SHP77 (cell line): ENCODE results near the gene UST.

Experiments
- DNase-seq, 2 experiments: peaks; one replicate each; lab custom pipeline; 2025; lab: John Stamatoyannopoulos, UW

The UST gene

DNA sequence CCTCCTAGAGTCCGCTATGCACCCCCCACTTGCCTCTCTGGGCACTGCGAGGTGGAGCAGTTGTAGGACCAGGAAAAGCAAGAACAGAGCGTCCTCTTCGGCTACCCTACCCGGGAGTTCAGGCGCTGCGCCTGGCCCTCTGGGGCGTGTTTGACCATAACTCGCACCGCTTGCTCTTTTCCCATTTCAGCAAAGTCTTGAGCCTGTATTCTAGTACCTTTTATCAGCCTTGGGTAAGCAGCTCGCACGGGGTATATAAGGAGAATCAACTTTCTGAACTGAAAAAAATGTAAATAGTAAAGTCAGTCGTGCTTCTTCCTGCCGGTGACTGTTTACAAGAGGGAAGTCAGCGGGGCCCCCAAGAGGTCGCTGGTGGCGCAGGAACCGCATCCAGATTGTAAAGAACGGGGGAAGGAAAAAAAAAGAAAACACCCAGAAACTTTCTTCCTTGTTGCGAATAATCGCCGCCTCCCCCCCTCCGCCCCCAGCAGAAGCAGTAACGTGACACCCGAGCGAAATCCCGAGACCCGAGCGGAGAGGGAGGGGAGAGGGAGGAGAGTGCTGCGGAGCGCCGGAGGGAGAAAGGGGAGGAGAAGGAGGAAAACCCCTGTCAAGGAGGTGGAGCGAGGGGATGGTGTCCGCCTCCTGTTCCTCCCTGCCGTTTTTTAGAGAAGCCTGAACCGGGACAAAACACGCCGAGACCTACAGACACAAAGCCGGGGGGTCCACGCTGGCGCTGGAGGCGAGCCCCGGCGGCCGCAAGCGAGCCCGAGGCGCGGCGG, at the start of gene UST:
Gene UST, plus strand, starts transcription at position 668 of the 782 bp plus-strand sequence. CDS start 401 bp downstream, outside the sequence.
- DNase-seq, result no peak

GRCh38 chr6:148697895-148698440, 48.9 kb upstream of the UST start:
- no peak for DNase-seq

- no peak for DNase-seq
Observed at GRCh38 chr6:148698671-148699180, 48.1 kb upstream of the UST start.

DNA sequence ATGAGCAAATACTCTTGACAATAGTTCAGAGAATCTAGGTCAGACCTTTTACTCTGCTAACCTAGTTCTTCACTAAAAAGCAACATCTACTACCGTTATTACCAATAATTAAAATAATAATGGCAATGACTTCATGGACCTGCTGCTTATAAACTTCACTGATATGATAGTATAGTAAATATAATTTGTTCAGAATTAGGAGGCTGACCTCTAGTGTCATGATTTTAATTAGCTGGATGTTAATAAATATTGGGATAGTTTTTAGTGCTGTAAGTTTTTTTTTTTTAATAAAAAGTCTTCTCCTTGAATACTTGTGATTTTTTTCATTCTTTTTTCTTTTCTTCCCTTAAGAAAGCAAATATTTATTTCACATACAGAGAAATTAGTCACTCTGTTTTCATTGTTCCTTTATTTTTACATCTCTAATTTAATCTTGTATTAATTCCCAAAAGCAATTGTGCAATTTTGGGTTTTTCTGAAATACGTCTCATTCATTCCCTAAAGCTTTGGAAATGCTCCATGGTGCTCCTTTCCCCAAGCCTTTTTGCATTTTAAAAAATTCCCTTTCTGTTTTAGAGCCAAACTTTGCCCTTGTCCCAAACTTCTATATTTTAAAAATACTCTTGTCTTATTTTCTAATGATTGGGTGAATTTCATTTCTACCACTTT, 46.6 kb upstream of the UST start:
- no peak for DNase-seq

GRCh38 chr6:148700741-148701311, 46.0 kb upstream of the UST start:
- peak in 1 of 2 experiments; percentile 0 for DNase-seq

GRCh38 chr6:148701375-148701774, 45.5 kb upstream of the UST start:
- DNase-seq, result no peak

DNA sequence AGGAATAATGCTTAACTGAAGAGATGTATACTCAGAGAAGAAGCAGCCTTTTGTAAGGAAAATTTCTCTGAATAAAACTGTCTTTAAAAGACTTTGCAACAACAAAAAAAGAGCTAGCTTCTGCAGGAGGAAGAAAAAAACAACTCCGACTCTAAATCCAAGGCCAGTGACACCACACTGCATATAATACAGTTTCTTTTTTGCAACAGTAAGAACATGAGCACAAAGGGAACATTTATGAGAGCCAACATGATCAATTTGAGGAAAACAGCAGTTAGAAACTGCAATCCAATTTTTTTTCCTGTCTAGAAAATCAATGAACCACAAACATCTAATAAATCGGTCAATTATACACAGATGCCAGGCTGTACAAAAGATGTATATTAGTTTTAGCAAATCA, 42.9 kb upstream of the UST start:
- DNase-seq, result no peak

GRCh38 chr6:148704400-148705246, 42.2 kb upstream of the UST start:
- no peak for DNase-seq

GRCh38 chr6:148708707-148709106, 38.1 kb upstream of the UST start:
- no peak for DNase-seq

DNA sequence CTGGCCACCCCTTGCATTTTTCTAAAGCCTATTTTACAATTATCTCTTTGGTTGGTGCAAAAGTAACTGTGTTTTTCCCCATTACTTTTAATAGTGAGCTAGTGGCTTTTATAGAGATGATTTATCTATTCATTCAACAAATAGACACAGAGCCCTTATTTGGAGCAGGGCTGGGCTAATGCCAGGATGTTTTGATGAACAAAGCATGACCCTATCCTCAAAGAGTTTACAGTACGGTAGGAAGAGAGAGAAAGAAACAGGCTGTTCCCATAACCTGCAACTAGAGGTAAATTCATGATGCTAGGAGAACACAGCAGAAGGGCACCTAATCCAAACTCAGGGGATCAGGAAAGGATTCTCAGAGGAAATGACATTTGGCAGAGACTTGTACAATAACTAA, 37.3 kb upstream of the UST start:
- DNase-seq, result no peak

GRCh38 chr6:148711833-148712654, 34.8 kb upstream of the UST start:
- DNase-seq, result no peak

DNA sequence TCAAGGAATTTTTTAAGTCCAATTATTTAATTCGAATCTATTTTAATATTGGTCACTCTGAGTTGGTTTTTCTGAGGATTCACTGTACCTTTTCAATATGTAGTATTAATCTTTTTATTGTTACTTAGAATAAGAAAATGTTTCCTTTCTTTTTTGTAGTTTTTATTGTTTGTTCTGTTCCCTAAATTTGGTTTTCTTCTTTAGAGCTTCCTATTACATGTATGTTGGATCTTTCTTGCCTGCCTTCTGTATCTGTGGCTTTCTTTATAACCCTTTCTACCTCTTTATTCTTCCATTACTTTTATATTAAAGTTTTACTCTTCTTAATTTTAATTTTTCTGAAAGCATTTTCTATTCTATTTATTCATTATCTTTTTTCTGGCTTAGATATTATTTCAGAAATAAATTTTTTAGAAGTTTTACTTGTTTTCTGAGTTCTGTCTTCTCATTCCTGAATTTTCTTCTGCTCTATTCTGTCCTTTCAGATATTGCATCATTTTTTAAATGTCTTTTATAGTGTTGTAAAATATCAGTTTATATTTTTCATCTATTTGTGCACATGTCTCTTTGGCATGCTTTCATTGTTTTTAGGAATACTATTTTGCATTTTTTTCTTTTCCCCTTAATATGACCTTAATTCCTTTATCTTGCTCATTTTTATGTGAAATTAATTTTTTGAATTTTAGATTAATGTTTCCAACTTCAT, 33.6 kb upstream of the UST start:
- no peak for DNase-seq

- DNase-seq, result no peak
Observed at GRCh38 chr6:148713921-148714320, 32.9 kb upstream of the UST start.

- no peak for DNase-seq
Observed at GRCh38 chr6:148716811-148717210, 30.0 kb upstream of the UST start.

GRCh38 chr6:148720406-148720805, 26.4 kb upstream of the UST start:
- DNase-seq, result no peak

- no peak for DNase-seq
Observed at GRCh38 chr6:148720897-148721296, 25.9 kb upstream of the UST start.

GRCh38 chr6:148723484-148723883, 23.3 kb upstream of the UST start:
- DNase-seq, result no peak

- no peak for DNase-seq
Observed at GRCh38 chr6:148724428-148724827, 22.4 kb upstream of the UST start.

DNA sequence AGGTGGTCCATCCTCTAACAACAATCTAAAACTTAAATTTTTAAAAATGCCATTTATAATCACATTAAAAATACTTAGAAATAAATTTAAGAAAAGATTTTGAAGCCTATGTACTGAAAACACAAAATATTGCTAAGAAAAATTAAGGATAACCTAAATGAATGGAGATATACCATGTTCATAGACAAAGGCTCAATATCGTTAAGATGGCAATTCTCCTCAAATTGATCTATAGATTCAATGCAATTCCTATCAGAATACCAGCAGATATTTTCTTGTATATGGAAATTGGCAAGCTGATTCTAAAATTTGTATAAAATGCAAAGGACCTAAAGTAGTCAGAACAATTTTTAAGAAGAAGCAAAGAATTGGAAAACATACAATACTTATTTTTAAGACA, 19.7 kb upstream of the UST start:
- DNase-seq, result no peak

- DNase-seq, result no peak
Observed at GRCh38 chr6:148735989-148736388, 10.8 kb upstream of the UST start.
